HG03460 (cell line): ENCODE measurements around the gene OGDH.
A peak's percentile ranks its signal among the peaks of the same experiment; 100 is the strongest.
"Not testable (repeated sequence)": the region's sequence is repeated elsewhere in the genome, so short reads cannot be mapped to it uniquely, and the experiment has no call there.

ENCODE experiments used
- ATAC-seq: cut with Tn5 transposase; IDR thresholded peaks from one replicate; pipeline ENCODE4 v1.9.1; 2021; ENCODE audit not compliant: unreplicated experiment

OGDH gene

DNA sequence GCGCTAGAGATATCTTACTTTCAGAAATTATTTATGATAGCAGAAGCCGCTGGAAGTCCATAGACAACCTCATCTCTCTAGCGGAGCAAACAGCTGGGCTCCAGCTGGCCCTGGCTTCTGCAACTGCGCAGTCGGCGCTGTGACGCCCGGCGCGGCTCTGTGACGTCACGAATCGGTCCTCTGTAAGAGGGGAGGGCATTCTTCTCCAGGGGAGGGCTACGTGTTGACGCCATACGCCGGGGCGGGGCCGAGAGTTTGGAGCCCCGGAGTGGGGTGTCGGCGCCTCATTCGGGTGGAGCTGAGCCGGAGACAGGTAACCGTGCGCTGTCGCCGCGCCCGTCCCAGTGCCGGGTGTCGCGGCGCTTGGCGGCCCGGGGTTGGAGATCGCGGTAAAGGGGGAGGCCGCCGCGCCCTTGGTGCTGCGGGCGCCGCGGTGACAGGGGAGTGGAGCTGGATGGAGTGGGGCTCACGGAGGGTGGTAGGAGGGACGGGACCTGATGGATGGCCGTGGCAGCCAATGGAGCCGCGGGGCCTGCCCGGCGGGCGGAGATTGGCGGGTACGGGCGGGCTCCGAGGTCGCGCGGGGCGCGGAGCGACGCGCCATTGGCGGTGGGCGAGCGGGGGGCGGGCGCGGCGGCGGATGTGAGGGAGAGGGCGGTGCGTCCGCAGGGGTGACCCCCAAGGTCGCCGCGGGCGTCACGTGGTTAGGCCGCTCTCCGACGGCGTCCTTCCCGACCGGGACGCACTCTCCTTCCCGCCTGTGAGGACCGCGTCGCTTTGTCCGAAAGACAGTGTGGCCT lies at the start of gene OGDH:
Gene OGDH, plus strand, starts transcription at position 287 of the 800 bp plus-strand sequence. CDS start 17,717 bp downstream, outside the sequence.
- peak; percentile 91 for ATAC-seq

GRCh38 chr7:44557485-44557884 lies 48.9 kb upstream of the OGDH start:
- no peak for ATAC-seq

GRCh38 chr7:44559485-44559884 lies 46.9 kb upstream of the OGDH start:
- no peak for ATAC-seq

DNA sequence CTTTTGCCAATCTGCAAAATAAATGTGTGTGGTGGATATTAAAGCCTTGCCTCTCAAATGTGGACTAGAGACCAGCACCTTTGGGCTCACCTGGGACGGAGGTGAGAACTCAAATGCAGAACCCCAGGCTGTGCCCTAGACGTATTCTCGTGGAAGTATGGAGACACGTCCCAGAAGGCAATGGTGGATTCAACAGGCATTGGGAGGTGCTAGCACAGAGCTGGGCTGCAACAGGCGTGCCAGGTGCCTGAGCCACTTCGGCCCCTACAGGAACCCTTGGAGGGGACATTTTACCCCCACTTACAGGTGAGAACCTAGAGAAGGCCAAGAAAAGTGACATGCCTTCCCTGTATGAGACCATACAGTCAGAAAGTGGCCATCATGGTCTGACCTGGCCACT lies 44.9 kb upstream of the OGDH start:
- no peak for ATAC-seq

GRCh38 chr7:44561962-44562621 lies 44.3 kb upstream of the OGDH start:
- no peak for ATAC-seq

GRCh38 chr7:44562622-44562962 lies 43.8 kb upstream of the OGDH start:
- ATAC-seq: not testable (repeated sequence)

- ATAC-seq: no peak
These were observed 43.2 kb upstream of the OGDH start for GRCh38 chr7:44563171-44563679.

DNA sequence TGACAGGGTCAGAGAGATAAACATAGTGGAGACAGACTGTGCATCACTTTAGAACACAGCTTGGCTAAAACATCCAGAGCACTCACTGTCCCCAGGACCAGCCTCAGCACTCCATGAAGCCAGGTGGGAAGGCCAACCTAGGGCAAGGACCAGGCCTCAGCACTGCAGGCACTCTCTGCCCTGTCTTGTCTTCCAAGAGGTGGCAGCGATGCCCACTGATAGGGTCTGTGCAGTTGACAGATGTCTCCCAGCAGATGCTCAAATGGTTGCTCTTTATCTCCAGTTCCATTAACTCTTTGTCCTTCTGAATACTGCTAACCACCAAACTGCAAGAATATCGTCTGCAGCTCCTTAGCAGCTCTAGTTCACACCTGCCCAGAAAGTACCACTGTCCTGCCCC lies 41.8 kb upstream of the OGDH start:
- ATAC-seq: no peak

- ATAC-seq: peak; percentile 64
These were observed 41.2 kb upstream of the OGDH start for GRCh38 chr7:44565097-44565794.

DNA sequence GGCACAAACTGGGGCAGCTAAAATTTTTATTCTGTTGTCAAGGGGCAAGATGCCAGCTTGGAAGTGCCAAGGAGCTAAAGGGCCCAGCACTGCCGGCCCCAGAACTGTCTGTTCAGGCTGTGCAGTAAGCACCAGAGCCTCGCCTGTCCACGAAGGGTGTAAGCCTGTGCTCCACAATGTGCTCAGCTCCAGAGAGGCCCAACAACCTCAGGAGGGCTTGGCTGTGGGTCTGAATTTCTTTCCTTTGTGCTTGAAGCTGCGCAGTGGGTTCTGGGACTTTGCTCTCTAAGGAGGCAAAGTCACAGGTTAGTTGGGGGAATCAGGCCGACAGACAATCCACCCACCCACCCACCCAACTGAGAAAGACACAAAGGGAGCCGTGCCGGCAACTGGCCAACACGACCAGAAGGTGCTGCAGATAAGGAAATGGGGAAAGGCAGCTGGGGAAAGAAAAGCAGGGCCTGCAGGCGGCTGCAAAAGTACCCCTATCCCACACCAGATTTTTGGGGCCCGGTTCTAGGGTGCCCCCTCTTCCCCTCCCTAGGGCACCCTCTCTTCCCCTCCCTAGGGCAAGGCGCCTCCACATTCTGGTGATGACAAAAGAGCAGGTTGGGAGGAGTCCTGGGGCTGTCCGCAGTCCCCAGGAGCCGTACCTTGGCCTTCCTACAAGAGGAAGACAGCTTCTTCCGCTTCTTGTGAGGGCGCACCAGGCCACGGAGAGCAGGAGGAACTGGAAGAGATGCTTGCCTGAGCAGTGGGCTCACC lies 40.5 kb upstream of the OGDH start:
- peak; percentile 22 for ATAC-seq

- no peak for ATAC-seq
These were observed 39.7 kb upstream of the OGDH start for GRCh38 chr7:44566680-44567079.

GRCh38 chr7:44567884-44568283 lies 38.5 kb upstream of the OGDH start:
- ATAC-seq: no peak

DNA sequence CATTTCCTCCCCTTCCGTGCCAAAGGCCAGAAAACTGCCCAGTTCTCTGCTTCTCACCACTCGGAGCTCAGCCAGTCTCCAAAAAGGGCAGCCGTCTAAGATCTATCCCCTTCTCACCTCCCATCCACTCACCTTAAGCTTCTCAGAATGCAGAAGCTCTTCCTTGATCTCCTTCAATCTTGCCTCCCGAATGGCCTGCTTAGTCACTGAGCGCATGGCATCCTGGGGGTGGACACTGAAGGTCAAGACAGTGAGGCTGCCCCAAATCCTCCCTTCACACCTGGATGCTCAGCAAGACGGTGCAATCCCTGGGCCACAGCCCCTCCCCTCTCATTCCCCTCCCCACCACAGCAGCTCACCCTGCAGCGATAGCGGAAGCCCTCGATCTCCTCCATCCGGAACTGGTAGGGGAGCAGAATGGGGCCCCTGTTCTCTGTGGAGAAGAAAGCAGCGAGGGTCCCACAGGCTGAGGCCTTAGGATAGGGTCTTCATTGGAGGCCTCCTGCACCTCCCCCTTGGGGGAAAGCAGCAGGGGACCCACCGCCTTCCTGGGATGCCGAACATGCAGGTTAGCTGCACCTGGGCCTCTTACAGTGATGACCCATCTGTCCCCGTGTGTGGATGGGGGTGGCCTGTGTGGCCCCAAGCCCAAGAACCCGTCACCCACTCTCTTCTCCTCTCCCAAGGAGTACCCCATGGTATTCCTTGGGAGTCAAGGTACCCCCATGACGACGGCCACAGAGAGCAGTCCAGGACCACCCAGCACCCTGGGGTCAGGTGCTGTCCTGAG lies 37.5 kb upstream of the OGDH start:
- ATAC-seq: no peak

DNA sequence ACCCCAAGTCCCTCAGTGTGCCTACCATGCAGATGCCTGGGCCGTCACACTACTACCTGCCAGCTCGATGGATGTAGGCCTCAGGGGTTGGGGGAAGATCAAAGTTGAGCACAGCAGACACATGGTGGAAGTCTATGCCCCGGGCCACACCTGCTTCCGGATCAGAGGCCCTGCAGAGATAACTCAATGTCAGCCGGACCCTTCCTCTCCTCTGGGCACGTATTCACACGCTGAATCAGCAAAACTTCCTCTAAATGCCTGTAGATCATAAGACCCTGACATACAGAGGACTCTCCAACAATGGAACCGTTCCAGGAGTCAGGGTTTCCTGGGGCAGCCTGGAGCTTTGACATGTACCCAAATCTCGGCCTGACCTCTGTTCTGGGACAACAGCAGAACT lies 36.5 kb upstream of the OGDH start:
- ATAC-seq: no peak

DNA sequence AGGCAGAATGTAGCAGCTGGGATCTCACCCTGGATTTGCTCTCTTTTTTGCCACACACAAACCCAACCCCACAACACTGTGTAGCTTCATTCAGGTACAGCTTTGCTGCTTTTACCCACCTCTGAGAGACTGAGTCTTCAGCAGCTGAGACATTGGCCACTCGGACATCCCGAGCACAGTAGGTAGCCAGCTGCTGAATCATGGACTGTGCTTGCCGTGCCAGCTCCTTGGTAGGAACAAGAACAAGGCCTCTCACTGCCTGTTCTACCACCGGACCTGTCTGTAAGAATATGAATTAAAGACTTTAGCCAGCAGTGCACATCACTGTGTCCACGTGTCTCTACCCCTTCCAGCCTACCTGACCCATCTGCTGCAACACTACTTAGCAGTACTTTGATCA lies 33.7 kb upstream of the OGDH start:
- no peak for ATAC-seq

DNA sequence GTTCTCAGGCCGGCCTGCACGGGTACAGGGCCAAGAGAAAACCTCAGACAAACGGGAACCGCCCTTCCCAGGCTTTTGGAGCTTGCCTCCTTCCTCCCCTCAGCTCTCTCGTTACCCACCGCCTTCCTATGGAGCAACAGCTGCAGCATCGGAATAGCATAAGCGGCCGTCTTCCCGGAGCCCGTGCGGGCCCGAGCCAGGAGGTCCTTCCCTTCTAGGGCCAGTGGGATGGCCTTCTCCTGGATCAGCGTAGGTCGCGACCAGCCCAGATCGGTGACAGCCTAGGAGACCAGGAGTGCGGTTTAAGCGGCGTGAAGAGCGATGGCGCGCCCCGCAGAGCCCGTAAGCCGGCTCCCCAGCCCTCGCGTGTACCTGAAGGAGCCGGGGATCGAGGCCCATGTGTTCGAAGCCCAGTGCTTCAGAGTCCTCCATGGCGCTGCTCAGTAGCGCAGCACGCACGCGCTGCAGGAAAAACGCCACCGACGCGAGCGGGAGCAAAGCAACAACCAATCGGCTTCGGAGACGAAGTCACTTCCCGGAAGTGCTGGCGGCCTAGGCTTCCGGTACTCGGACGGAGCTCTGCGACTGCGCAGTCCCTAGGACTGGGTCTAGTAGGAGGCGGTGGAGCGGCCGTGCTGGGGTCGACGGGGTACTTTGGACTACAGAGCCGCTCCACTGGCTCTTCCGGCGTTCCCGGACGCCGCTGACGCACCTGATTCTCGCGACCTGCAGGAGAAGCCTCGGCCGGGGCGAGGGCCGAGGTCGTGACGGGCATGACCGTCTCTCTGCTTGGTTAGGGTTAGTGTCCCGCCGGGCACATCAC lies 32.8 kb upstream of the OGDH start, which contains the start of gene DDX56:
Gene DDX56, minus strand, starts transcription at position 445 of the 823 bp plus-strand sequence. Its CDS starts 13 bp downstream, at position 432.
- peak; percentile 88 for ATAC-seq

DNA sequence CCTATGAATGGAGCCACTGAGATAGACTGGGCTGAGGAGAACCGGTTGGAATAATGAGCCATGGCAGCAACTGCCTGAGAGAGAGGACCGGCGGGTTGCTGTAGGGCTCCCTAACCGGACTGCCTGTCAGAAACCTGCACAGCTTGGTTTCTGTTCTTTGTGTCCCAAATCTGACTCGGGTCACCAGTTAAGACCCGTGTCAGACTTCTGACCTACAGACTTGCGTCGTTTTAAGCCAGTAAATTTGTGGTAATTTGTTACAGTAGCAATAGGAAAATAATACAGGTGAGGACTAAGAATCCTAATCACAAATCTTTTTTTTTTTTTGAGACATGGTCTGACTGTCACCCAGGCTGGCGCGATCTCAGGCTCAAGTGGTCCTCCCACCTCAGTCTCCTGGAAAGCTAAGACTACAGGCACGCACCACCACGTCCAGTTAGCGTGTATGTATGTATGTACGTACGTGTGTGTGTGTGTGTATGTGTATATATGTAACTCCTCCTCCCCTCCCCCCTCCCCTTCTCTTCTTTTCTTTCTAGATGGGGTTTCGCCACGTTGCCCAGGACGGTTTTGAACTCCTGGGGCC lies 32.0 kb upstream of the OGDH start:
- ATAC-seq: peak; percentile 2

DNA sequence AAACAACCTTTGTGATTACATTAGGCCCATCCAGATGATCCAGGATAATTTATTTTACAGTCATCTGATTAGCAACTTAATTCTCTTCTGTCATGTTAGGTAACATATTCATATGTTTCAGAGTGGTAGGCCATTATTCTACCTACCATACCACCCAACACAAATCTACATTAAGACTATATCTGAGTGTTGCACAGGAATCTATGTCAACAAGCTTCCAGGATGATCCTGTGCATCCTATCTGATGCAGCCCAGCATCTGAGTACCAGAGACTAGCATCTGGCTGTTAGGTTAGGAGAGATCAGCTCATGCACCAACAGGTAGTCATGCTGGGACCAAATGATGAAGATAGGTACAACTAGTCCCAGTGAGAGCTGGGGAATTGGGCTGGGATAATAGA lies 31.4 kb upstream of the OGDH start:
- ATAC-seq: no peak

DNA sequence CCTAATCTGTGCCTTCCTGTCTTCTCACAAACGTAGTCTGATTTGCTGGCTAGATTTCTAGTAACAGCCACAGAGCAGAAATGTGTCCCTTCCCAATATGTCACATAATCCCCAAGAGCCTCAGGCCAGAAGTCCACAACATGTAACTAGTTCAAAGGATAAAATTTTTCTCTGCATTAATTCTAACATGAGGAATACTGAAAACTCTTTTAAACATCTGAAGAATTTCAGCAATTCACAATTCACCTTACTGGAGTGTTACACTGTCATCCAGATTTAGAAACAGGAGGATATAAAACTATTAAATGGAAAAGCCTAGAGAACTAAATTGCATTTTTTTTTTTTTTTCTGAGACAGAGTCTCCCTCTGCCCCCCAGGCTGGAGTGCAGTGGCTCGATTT lies 30.2 kb upstream of the OGDH start:
- ATAC-seq: no peak
